ENCODE results near the gene KRT4.

Gene KRT4

GRCh38 chr12:52836491-52837412, 22.8 kb upstream of the KRT4 start:
- no peak for DNase-seq

GRCh38 chr12:52836042-52836466, 22.1 kb upstream of the KRT4 start:
- DNase-seq: no peak

- DNase-seq: no peak
Measured at GRCh38 chr12:52835271-52836041, 21.5 kb upstream of the KRT4 start.

- DNase-seq: no peak
Measured at GRCh38 chr12:52834727-52835001, 20.7 kb upstream of the KRT4 start.

GRCh38 chr12:52833922-52834726, 20.2 kb upstream of the KRT4 start, which contains the start of gene KRT79:
Gene KRT79 (minus strand): TSS chr12:52834311. CDS start chr12:52834260, 51 bp downstream.
- no peak for DNase-seq

- no peak for DNase-seq
Measured at GRCh38 chr12:52832985-52833905, 19.3 kb upstream of the KRT4 start.

GRCh38 chr12:52832451-52832850, 18.5 kb upstream of the KRT4 start:
- DNase-seq: no peak

- DNase-seq: no peak
Measured at GRCh38 chr12:52831251-52831650, 17.3 kb upstream of the KRT4 start.

GRCh38 chr12:52829986-52830770, 16.3 kb upstream of the KRT4 start:
- no peak for DNase-seq

- no peak for DNase-seq
Measured at GRCh38 chr12:52828591-52829021, 14.7 kb upstream of the KRT4 start.

- DNase-seq: no peak
Measured at GRCh38 chr12:52828156-52828555, 14.2 kb upstream of the KRT4 start.

- DNase-seq: no peak
Measured at GRCh38 chr12:52827499-52828090, 13.7 kb upstream of the KRT4 start.

- DNase-seq: no peak
Measured at GRCh38 chr12:52826611-52827498, 12.9 kb upstream of the KRT4 start.

GRCh38 chr12:52825961-52826360, 12.0 kb upstream of the KRT4 start:
- no peak for DNase-seq

- no peak for DNase-seq
Measured at GRCh38 chr12:52824741-52825410, 11.0 kb upstream of the KRT4 start.

- no peak for DNase-seq
Measured at GRCh38 chr12:52823761-52824450, 10.0 kb upstream of the KRT4 start.

GRCh38 chr12:52822771-52823510, 9.0 kb upstream of the KRT4 start:
- DNase-seq: no peak

Data from central memory CD4-positive, alpha-beta T cell (primary cell).